Endothelial cell of umbilical vein (primary cell): ENCODE measurements around the gene ANKRD16. TPM values are rescaled to one million over a fixed set of nuclear protein-coding genes. Genes with fewer than 3 reads are reported as not detected.
A peak's percentile ranks its signal among the peaks of the same experiment; 100 is the strongest.

Source experiments
- BruUV-seq: library from RNA; stranded (reverse); fragments of 400-500 nt; replicated peaks from 2 replicates; lab custom pipeline; 2021; lab: Mats Ljungman, UMichigan
- CTCF ChIA-PET: fragments of 300-600, 350-600 bp; sonication (Branson Sonifier 250); formaldehyde crosslinking; loops from one replicate; lab custom pipeline; 2021; ENCODE audit warnings: antibody characterized with exemption, inconsistent platforms; lab: Charles Lee
- POLR2A ChIA-PET: fragments of 300-600, 350-600 bp; sonication (Branson Sonifier 250); formaldehyde crosslinking; loops from one replicate; lab custom pipeline; 2021; ENCODE audit warnings: antibody characterized with exemption, inconsistent platforms; lab: Charles Lee
- DNase-seq: peaks from one replicate; pipeline ENCODE4 v3.0.0-alpha.2; 2011; ENCODE audit warnings: low read depth, low spot score
- FAIRE-seq: peaks from 2 replicates; lab custom pipeline; 2011; peaks lifted over from hg19 to GRCh38; lab: Jason Lieb, UNC
- H2AFZ ChIP-seq: 2 replicates; pipeline ENCODE4 v1.6.0; 2012; ENCODE audit warnings: low read depth, low read length, control low read depth, inconsistent platforms
- H3K27ac ChIP-seq: 2 replicates; pipeline ENCODE4 v1.5.1; 2011; ENCODE audit warnings: low read depth, mild to moderate bottlenecking, control low read depth, low read length, moderate library complexity; ENCODE audit not compliant: insufficient read depth
- H3K27me3 ChIP-seq, 2 experiments: 2 replicates each; pipeline versions ENCODE4 v1.6.0 to v1.6.1; 2011; ENCODE audit warnings: low read length in 2 of 2, mixed read lengths in 1 of 2; ENCODE audit not compliant: control insufficient read depth in 2 of 2, insufficient read depth in 2 of 2
- H3K36me3 ChIP-seq, 2 experiments: 2 replicates in 1 of 2; 3 replicates in 1 of 2; pipeline ENCODE4 v1.5.1; 2011; ENCODE audit warnings: low read length in 2 of 2, mild to moderate bottlenecking in 1 of 2, moderate library complexity in 1 of 2; ENCODE audit not compliant: control insufficient read depth in 2 of 2, insufficient read depth in 2 of 2; ENCODE audit errors: extremely low read depth in 1 of 2
- H3K4me1 ChIP-seq: 3 replicates; pipeline ENCODE4 v1.5.1; 2011; ENCODE audit warnings: mild to moderate bottlenecking, low read length; ENCODE audit not compliant: control insufficient read depth, insufficient read depth; ENCODE audit errors: extremely low read depth
- H3K4me2 ChIP-seq: 2 replicates; pipeline ENCODE4 v1.6.1; 2011; ENCODE audit warnings: low read length, control low read depth, mixed read lengths; ENCODE audit not compliant: insufficient read depth
- H3K4me3 ChIP-seq, 3 experiments: fragments of 200-600 bp in 1 of 3; sonication (generic), shearing (Covaris generic) in 1 of 3; replicated peaks in 1 of 3; 2 replicates each; pipeline ENCODE4 v1.5.1; 2011 to 2016; ENCODE audit warnings: control low read depth in 3 of 3, low read length in 3 of 3, mild to moderate bottlenecking in 2 of 3, inconsistent platforms in 1 of 3, low read depth in 1 of 3, moderate library complexity in 1 of 3; ENCODE audit not compliant: insufficient read depth in 1 of 3
- H3K79me2 ChIP-seq: 2 replicates; pipeline ENCODE4 v1.6.0; 2012; ENCODE audit warnings: low read length, inconsistent platforms; ENCODE audit not compliant: control insufficient read depth, insufficient read depth
- H3K9ac ChIP-seq: replicated peaks from 2 replicates; pipeline ENCODE3; 2011; ENCODE audit warnings: low read length, control low read depth; ENCODE audit not compliant: insufficient read depth; ENCODE audit errors: extremely low read depth
- H3K9me1 ChIP-seq: replicated peaks from 3 replicates; pipeline ENCODE4 v1.6.0; 2011; ENCODE audit warnings: mild to moderate bottlenecking, low read length; ENCODE audit not compliant: control insufficient read depth, insufficient read depth; ENCODE audit errors: extremely low read depth
- H3K9me3 ChIP-seq: replicated peaks from 2 replicates; pipeline ENCODE4 v1.5.1; 2012; ENCODE audit warnings: low read length, inconsistent platforms; ENCODE audit not compliant: control insufficient read depth, insufficient read depth
- H4K20me1 ChIP-seq: replicated peaks from 2 replicates; pipeline ENCODE3; 2011; ENCODE audit warnings: mild to moderate bottlenecking, low read length; ENCODE audit not compliant: control insufficient read depth, insufficient read depth; ENCODE audit errors: extremely low read depth
- CTCF ChIP-seq, 2 donors: IDR thresholded peaks; 1 replicate in 1 of 2; 2 replicates in 1 of 2; pipeline ENCODE4 v1.5.1; 2011; ENCODE audit warnings: low read length in 2 of 2, mild to moderate bottlenecking in 2 of 2, moderate library complexity in 2 of 2, control low read depth in 1 of 2, inconsistent platforms in 1 of 2, low read depth in 1 of 2; ENCODE audit not compliant: insufficient read depth in 1 of 2; ENCODE audit errors: extremely low read depth in 1 of 2
- EZH2 ChIP-seq: IDR thresholded peaks from 2 replicates; pipeline ENCODE4 v1.6.1; 2012; ENCODE audit warnings: borderline replicate concordance, low read depth, mild to moderate bottlenecking, moderate library complexity, low read length, inconsistent platforms; ENCODE audit not compliant: severe bottlenecking
- FOS ChIP-seq: IDR thresholded peaks from 2 replicates; pipeline ENCODE4 v1.6.1; 2011; ENCODE audit warnings: mild to moderate bottlenecking, low read length, moderate library complexity, borderline replicate concordance; ENCODE audit not compliant: insufficient read depth
- GATA2 ChIP-seq: IDR thresholded peaks from 2 replicates; pipeline ENCODE4 v1.7.0; 2011; ENCODE audit warnings: low read depth, mild to moderate bottlenecking, moderate library complexity, mixed read lengths, low read length; ENCODE audit not compliant: insufficient read length, insufficient read depth
- JUN ChIP-seq: IDR thresholded peaks from 2 replicates; pipeline ENCODE4 v1.6.1; 2011; ENCODE audit warnings: borderline replicate concordance, low read depth; ENCODE audit not compliant: insufficient read length, insufficient read depth
- MAX ChIP-seq: IDR thresholded peaks from 2 replicates; pipeline ENCODE4 v1.6.1; 2011; ENCODE audit not compliant: insufficient read depth, insufficient read length
- MYC ChIP-seq: IDR thresholded peaks from one replicate; pipeline ENCODE4 v1.6.1; 2011; ENCODE audit warnings: mild to moderate bottlenecking, low read depth, low read length
- POLR2A ChIP-seq: IDR thresholded peaks from 2 replicates; pipeline ENCODE4 v1.6.1; 2012; ENCODE audit warnings: low read depth, mild to moderate bottlenecking, control low read depth, low read length
- POLR2AphosphoS5 ChIP-seq: IDR thresholded peaks from 2 replicates; pipeline ENCODE4 v1.6.1; 2012; ENCODE audit warnings: low read depth, mild to moderate bottlenecking, control low read depth, low read length, moderate library complexity; ENCODE audit not compliant: insufficient read depth
- dilution Hi-C: fragments of 300-500 bp; cut with MboI; formaldehyde crosslinking; loops from one replicate; pipeline ENCODE4 v1.15.0; 2019; ENCODE audit warnings: low sequenced_read_pairs; ENCODE audit not compliant: extremely low pct_ligation_motif_present
- intact Hi-C: fragments of 100-400 bp; cut with micrococcal nuclease; formaldehyde crosslinking; loops from one replicate; pipeline ENCODE4 v1.10.0; 2022
- polyA plus RNA-seq, 4 experiments: library from polyadenylated mRNA; depleted of rRNA in 3 of 4; stranded (reverse) in 3 of 4; unstranded in 1 of 4; fragments of >200 nt; gene quantifications; 2 replicates each; pipeline versions ENCODE4 v1.2.1 to v1.2.3, GENCODE V29; 2011 to 2012; ENCODE audit warnings: missing spikeins in 1 of 4
- total RNA-seq: library from RNA; stranded (reverse); gene quantifications from 2 replicates; pipeline ENCODE4 v1.2.3, GENCODE V29; 2021

ANKRD16 gene
- total and polyA plus RNA-seq, 2 donors (not counting 3 experiments of a cell fraction or from before 2014, with no cell fraction given): 6.9 to 8.0 TPM

GRCh38 chr10:5813091-5813340 is 76.7 kb downstream of the ANKRD16 start:
- Histone ChIP-seq H3K4me2 (no peak overlapping the region), H3K9me3 (no peaks in the 10 kb centered on the region), H3K9me1 (no peaks in the 10 kb centered on the region), H3K27ac (peak overlapping the region; percentile 92), H2AFZ (peak overlapping the region; percentile 93), H4K20me1 (peaks cover 12% of the 10 kb centered on the region), H3K36me3 (no peaks in the 10 kb centered on the region), H3K79me2 (peaks cover 56% of the 10 kb centered on the region), H3K27me3 (no peaks in the 10 kb centered on the region), H3K4me1 (peaks cover 36% of the 10 kb centered on the region), H3K9ac (peak overlapping the region; percentile 99), H3K4me3 (peak overlapping the region; percentile 91 to 100 (median 97))
- FAIRE-seq (no peak), DNase-seq (no peak)
- POLR2A ChIA-PET: interaction anchor here (0.6 to 1.9 kb wide), 3 partner anchors 31 to 77 kb away, joined by 3 to 9 read pairs (median 3); partner anchors contain the start of genes ANKRD16 and FBH1
- dilution Hi-C loops (no loop called here), intact Hi-C loops (loop anchor here (1.0 to 10.0 kb wide), 6 partner anchors 33 to 162 kb away; partner anchors contain the start of genes ANKRD16, IL15RA and TASOR2)
- no TSS peak for BruUV-seq
- no peak for TF ChIP-seq EZH2
- no peak for TF ChIP-seq MYC
- no peak for TF ChIP-seq FOS
- no peak for TF ChIP-seq MAX
- no peak for TF ChIP-seq GATA2
- no peak for TF ChIP-seq JUN
- no peak for TF ChIP-seq POLR2AphosphoS5
- TF ChIP-seq POLR2A: no peak
- no peak for TF ChIP-seq CTCF (IDR thresholded peaks at IDR 0.05; ENCODE audit: extremely low read depth in 1 of 2, insufficient read depth in 1 of 2, low read depth in 1 of 2, low read length in 2 of 2)
- CTCF ChIA-PET: interaction anchor here (0.7 to 2.4 kb wide), 4 partner anchors 26 to 77 kb away, joined by 3 to 19 read pairs (median 4); partner anchors contain the start of genes ANKRD16 and FBH1
